ENCODE results near the gene ATG16L2. TPM values are rescaled to one million over a fixed set of nuclear protein-coding genes. Genes with fewer than 3 reads are reported as not detected.

ATG16L2 gene
- total RNA-seq, 1 donor from 2014 or later, result 32.2 TPM

DNA sequence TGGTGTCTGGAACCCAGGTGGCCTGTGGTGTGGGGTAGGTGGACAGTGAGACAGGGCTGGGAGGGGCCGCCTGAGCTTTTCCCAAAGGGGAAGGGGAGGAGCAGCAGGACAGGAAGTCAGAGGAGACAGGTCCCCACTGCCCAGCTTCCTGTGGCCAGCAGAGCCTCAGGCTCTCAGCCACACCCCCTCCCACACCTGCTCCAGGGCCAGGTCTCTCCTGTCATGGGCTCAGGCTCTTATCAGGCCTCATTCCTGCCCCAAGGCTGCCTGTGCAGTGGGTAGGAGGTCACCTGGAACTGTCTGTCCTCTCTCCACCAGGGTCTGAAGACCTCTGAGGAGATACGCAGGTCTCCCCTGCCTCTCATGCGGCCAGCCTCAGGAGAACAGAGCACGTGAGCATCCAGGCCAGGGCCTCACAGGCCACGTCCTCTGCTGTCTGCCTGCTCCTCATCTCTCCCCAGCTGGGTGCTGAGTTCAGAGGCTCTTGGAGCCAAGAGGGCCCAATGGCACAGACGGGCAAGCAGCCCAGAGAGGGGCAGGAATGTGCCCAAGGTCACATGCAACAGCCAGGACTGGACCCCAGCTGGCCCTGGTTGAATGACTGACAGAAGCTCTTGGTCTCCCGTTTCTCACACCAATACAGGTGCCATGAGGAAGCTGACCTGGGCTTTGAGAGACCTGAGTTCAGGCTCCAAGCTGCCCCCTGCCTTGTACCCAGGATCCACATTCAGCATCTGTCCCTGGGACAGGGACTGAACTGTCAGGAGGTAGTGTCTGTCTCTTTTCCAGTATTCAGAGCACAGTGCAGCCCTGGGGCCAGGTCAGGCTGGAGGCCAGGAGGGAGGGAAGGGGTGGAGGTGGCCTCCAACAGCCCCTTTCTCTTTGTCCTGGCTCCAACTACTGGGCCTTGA is 37.1 kb upstream of the ATG16L2 start:
- H3K27ac ChIP-seq, result peak overlapping the region; percentile 13
- no peaks in the 10 kb centered on the region for H3K27me3 ChIP-seq
- DNase-seq (ENCODE audit: extremely low spot score in 2 of 2), result no peak
- no peaks in the 10 kb centered on the region for H3K9me3 ChIP-seq
- intact Hi-C loops (cut with DNase I), result no loop called here
- TF ChIP-seq, protein P1, sequence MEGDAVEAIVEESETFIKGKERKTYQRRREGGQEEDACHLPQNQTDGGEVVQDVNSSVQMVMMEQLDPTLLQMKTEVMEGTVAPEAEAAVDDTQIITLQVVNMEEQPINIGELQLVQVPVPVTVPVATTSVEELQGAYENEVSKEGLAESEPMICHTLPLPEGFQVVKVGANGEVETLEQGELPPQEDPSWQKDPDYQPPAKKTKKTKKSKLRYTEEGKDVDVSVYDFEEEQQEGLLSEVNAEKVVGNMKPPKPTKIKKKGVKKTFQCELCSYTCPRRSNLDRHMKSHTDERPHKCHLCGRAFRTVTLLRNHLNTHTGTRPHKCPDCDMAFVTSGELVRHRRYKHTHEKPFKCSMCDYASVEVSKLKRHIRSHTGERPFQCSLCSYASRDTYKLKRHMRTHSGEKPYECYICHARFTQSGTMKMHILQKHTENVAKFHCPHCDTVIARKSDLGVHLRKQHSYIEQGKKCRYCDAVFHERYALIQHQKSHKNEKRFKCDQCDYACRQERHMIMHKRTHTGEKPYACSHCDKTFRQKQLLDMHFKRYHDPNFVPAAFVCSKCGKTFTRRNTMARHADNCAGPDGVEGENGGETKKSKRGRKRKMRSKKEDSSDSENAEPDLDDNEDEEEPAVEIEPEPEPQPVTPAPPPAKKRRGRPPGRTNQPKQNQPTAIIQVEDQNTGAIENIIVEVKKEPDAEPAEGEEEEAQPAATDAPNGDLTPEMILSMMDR (IDR thresholded peaks at IDR 0.05), result no peak
- TF ChIP-seq POLR2A (IDR thresholded peaks at IDR 0.05) (no peak), POLR2AphosphoS5 (IDR thresholded peaks at IDR 0.05; ENCODE audit: insufficient read depth in 1 of 2, low read depth in 1 of 2) (no peak)
- H3K4me1 ChIP-seq, result peaks cover 86% of the 10 kb centered on the region
- H3K4me3 ChIP-seq, result no peak overlapping the region
- no peaks in the 10 kb centered on the region for H3K36me3 ChIP-seq

DNA sequence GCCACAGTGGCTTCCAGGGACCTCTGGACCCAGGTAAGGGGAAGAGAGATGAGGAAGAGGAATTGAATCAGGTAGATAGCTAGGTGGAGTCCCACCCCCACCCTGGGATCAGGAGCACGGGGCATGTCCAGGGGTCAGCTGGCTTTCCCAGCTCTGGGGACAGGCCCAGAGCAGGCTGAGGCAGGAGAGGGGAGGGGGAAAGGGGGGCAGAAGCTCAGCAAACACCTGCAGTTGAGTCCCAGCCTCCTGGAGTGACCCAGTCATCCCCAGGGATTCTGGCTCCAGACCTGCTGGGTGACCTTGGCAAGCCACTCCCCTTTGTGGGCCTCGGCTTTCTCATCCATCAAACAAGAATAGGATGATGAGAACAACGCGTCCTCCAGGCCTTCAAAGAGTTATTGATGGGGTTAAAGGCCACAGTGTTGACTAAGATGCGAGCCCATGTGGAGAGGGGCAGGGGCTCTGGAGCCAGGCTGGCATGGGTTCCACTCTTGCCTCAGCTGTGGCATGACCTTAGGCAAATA is 36.4 kb upstream of the ATG16L2 start:
- TF ChIP-seq POLR2AphosphoS5 (IDR thresholded peaks at IDR 0.05; ENCODE audit: insufficient read depth in 1 of 2, low read depth in 1 of 2) (no peak), POLR2A (IDR thresholded peaks at IDR 0.05) (no peak)
- TF ChIP-seq, protein P1 (IDR thresholded peaks at IDR 0.05), result no peak
- Histone ChIP-seq H3K27ac (peak overlapping the region; percentile 13), H3K27me3 (no peaks in the 10 kb centered on the region), H3K36me3 (no peaks in the 10 kb centered on the region), H3K9me3 (no peaks in the 10 kb centered on the region), H3K4me1 (peaks cover 84% of the 10 kb centered on the region), H3K4me3 (no peak overlapping the region)
- no peak for DNase-seq (ENCODE audit: extremely low spot score in 2 of 2)
- intact Hi-C loops (cut with DNase I), result no loop called here

DNA sequence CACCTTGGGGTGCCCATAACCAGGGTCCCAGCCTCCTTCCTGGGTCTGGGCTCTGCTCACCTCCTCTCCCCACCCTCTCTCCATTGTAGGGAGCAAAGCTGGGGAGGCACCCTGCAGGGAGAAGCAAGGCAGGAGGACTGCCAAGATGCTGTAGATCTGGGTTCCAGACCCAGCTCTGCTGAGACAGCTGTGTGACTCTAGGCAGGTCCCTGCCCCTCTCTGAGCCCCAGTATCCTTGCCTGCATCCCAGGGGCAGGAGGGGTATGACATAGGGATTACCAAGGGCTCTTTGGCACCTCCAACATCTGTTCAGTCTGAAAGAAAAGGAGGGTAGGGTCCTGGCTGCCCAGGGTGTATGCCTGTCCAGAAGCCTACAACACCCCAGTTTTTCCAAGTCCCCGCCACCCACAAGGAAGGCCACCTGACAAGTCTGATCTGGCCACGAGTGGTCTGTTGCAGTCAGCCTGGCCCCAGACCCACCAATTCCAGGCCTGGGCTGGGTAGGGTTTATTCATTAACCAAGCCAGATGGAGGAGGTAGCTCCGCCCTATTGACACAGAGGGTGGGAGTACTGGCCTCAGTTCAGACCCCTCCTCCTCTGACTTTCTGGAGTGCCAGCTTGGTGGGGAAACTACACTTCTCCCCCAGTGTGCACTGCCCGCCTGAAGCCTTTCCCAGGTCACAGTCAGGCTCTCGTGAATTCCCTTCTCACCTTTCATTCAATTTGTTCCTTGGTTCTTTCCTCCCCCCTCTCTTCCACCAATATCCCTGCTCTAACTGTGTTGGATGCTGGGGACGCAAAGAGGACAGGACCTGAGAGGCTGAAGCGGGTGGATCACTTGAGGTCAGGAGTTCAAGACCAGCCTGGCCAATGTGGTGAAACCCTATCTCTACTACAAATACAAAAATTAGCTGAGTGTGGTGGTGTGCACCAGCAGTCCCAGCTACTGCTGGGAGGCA is 35.4 kb upstream of the ATG16L2 start:
- H3K27me3 ChIP-seq, result no peaks in the 10 kb centered on the region
- DNase-seq (ENCODE audit: extremely low spot score in 2 of 2), result no peak
- no peaks in the 10 kb centered on the region for H3K36me3 ChIP-seq
- no peak overlapping the region for H3K4me3 ChIP-seq
- intact Hi-C loops (cut with DNase I), result no loop called here
- H3K4me1 ChIP-seq, result peaks cover 74% of the 10 kb centered on the region
- TF ChIP-seq POLR2A (IDR thresholded peaks at IDR 0.05) (no peak), POLR2AphosphoS5 (IDR thresholded peaks at IDR 0.05; ENCODE audit: insufficient read depth in 1 of 2, low read depth in 1 of 2) (no peak)
- TF ChIP-seq, protein P1 (IDR thresholded peaks at IDR 0.05), result no peak
- no peaks in the 10 kb centered on the region for H3K9me3 ChIP-seq
- no peak overlapping the region for H3K27ac ChIP-seq

DNA sequence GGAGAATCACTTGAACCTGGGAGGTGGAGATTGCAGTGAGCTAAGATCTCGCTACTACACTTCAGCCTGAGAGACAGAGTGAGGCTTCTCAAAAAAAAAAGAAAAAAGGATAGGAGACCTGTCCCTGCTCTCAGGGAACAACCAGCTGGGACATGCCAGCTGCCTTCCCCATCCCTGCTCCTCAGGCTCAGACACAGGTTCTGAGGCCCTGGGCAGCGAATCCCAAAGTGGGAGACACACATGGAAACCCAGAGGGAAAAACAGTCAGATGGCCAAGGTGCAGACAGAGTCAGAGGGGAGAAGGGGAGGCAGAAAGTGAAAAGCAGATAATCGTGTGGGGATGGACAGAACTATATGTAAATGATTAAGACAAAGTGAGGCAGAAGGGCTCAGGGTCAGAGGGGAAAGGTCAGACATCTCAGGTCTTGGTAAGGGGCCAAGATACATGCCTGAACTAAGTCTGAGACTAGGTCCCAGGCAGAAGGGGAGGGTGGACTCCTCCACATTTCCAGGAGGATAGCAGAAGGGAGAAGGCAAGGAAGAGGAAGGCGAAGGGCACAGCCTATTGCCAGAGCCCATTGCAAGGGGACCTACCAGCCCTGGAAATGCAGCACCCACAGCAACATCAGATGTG is 34.6 kb upstream of the ATG16L2 start:
- peaks cover 66% of the 10 kb centered on the region for H3K4me1 ChIP-seq
- no peak for DNase-seq (ENCODE audit: extremely low spot score in 2 of 2)
- no peaks in the 10 kb centered on the region for H3K36me3 ChIP-seq
- peak overlapping the region; percentile 75 for H3K27ac ChIP-seq
- H3K4me3 ChIP-seq, result peak overlapping the region in 1 of 2 donors; percentile 55
- H3K9me3 ChIP-seq, result no peaks in the 10 kb centered on the region
- H3K27me3 ChIP-seq, result no peaks in the 10 kb centered on the region
- intact Hi-C loops (cut with DNase I), result no loop called here
- TF ChIP-seq POLR2A (IDR thresholded peaks at IDR 0.05) (no peak), POLR2AphosphoS5 (IDR thresholded peaks at IDR 0.05; ENCODE audit: insufficient read depth in 1 of 2, low read depth in 1 of 2) (no peak)
- TF ChIP-seq, protein P1 (IDR thresholded peaks at IDR 0.05), result no peak

Data from vagina (tissue), 2 donors.